RKO (cell line): Measurements from ENCODE around the gene KIF2A.

ENCODE experiments used
- DNase-seq: peaks from one replicate; pipeline ENCODE4 v3.0.0-alpha.2; 2016; ENCODE audit warnings: low spot score

The KIF2A gene

GRCh38 chr5:62385131-62385530 is 79.1 kb downstream of the KIF2A start:
- DNase-seq: no peak

- DNase-seq: no peak
Observed at GRCh38 chr5:62385816-62386400, 79.9 kb downstream of the KIF2A start.

DNA sequence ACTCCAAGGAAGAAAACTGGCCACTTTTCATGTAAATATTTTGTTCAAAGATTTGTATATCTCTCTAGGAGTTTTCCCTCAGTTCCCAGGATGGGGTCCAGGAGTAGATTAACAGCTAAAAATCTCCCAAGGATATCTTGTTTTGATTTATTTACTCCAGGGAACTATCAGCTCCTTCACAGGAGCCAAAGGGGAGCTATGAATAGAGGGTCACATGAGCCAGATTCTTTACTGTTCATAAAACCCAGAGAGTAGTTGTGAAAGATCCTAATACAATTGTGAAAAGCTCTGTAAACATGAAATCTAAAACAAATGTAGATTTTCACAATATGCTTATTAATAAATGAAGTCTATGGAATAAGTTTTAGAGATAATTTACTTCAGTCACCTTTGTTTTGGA is 80.8 kb downstream of the KIF2A start:
- no peak for DNase-seq

DNA sequence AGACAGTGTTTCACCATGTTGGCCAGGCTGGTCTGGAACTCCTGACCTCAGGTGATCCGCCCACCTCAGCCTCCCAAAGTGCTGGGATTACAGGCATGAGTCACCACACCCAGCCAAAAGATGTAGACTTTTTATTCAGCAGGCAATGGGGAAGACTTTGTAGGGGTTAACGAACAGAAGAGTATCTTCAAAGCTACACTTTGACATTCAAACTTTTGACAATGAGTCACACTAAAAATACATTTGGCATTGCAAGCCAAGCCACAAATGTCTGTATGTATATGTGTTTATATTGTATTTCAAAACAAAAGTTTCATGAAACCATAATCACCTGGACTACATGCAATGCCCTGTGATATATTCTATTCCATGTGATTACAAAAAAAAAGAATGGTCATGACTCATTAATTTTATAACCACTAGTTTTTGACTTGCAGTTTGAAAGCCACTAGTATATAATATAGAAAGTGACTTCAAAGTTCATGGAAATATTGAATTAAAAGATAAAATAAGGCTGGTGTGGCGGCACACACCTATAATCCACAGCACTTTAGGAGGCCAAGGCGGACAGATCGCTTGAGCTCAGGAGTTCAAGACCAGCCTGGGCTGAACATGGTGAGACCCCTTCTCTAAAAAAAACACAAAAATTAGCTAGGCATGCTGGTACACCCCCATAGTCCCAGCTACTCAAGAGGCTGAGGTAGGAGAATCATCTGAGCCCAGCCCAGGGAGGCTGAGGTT is 89.4 kb downstream of the KIF2A start:
- no peak for DNase-seq

DNA sequence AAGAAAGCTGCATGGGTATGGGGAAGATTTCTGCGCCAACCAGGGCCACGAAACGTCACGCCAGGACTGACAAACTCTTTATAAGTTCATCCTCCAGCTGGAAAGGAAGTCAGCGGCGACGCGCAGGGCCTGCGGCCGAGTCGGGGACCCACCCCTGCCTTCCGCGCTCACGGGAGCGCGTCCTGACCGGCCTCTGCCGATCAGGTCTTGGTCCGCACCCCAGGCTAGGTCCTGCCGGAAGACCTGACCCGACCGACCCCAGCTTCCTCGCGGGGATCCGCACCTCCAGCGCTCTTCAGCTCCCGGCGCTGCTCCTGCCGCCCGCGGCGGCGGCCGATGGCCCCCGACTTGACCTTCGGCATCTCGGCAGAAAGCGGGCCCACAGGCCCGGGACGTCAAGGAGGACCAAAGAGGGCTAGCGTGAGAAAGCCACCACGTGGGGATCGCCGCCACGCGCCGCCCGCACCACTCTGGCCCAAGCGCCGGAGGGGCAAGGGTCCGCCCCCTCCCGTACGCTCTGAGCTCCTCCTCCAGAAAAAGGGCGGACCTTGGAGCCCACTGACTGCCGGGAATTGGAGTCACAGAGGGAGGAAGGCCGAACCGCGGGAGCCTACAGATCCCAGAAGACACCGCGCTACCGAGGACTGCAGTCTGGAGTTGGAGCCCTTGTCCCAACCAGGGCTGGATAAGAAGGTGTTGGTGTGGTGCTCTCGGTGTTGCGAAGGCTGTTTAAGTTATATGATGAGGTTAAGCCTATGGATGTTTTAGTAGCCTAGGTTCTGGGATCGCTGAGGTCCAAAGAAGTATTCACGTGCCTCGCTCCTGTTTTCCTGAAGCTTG is 97.6 kb downstream of the KIF2A start, which contains the start of gene DIMT1:
Gene DIMT1 (minus strand): TSS at position 495 of the 840 bp plus-strand sequence. CDS start 133 bp downstream, at position 362.
- peak; percentile 98 for DNase-seq

DNA sequence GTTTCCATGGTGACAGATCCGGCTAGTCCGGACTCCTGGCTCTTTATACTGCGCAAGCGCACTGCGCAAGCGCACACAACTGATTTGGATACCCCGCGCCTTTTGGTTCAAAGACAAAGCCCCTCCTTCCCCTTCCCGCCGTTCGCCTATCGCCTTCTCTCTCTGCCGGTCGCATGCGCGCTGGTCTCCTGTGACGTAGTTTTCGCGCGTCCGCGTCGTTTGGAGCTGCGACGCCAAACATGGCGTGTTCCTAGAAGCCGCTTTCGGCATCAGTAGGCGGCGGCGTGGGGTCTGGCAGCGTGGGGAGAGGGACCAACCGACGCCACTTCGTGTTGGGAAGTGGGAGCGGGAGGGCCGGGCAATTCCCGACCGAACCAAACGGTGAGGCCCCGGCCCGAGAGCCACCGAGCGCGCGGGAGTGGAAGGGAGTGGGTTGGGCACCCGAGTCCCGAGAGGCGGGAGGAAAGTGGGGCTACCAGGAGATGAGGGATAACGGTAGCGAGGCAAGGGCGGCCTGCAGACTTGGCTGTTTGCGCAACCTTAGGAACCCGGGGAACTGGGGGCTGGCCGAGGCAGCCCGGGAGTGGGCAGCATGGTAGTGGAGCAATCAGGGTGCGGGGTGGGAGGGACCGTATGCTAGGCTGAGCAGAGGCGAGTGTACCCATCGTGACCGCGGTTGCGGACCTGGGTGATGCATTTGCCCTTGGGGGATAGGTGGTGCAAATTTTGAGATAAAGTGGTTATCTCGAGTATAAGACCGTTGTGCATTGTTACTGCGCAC is 106.7 kb downstream of the KIF2A start, which contains the start of gene IPO11:
Gene IPO11 (plus strand): TSS at position 215 of the 781 bp plus-strand sequence. CDS start 24,517 bp downstream, outside the sequence.
- DNase-seq: peak; percentile 99

GRCh38 chr5:62413711-62414110 is 107.7 kb downstream of the KIF2A start:
- DNase-seq: peak; percentile 39

DNA sequence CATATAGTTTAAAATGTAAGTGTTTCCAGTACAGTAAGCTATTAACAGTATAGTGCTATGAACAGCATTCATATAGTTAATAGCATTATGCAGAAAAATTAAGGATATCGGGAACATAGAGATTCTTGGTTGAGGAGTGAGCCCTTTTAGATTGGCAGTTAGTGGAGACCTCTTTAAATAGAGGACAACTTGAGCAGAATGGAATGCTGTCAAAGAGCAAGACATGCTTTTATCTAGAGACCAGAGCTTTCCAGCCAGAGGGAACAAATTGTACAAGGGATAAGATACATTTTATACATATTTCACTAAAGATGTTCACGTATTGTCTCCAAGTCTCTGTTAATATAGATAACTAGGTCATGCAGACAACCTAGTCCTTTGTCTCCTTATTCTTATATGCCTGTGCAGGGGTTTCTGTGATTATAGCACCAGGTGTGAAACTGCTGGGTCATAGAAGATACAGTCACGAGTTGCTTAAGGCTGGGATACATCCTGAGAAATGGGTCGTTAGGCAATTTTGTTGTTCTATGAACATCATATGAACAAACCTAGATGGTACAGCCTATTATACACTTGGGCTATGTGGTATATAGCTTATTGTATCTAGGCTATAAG is 112.6 kb downstream of the KIF2A start:
- no peak for DNase-seq

- DNase-seq: no peak
Observed at GRCh38 chr5:62419609-62420008, 113.6 kb downstream of the KIF2A start.

- no peak for DNase-seq
Observed at GRCh38 chr5:62421414-62421813, 115.4 kb downstream of the KIF2A start.

DNA sequence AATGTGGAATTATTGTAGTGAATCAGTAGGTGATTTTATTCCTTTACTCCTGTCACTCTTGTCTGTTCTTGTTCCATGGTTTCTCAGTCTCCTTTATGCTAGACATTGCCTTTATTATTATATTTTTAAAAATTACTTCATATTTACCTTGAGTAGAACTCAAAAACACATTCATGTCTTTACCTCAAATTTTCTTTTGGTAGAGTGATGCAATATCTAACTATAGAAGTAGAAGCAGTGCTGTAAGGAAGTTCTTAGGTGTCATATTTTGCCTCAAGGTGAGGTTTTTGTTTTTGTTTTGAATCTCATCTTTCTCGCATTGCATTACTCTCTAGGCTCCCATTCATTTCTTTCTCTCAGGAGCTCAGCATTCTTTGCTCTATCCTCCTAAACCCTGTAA is 118.8 kb downstream of the KIF2A start:
- DNase-seq: no peak

DNA sequence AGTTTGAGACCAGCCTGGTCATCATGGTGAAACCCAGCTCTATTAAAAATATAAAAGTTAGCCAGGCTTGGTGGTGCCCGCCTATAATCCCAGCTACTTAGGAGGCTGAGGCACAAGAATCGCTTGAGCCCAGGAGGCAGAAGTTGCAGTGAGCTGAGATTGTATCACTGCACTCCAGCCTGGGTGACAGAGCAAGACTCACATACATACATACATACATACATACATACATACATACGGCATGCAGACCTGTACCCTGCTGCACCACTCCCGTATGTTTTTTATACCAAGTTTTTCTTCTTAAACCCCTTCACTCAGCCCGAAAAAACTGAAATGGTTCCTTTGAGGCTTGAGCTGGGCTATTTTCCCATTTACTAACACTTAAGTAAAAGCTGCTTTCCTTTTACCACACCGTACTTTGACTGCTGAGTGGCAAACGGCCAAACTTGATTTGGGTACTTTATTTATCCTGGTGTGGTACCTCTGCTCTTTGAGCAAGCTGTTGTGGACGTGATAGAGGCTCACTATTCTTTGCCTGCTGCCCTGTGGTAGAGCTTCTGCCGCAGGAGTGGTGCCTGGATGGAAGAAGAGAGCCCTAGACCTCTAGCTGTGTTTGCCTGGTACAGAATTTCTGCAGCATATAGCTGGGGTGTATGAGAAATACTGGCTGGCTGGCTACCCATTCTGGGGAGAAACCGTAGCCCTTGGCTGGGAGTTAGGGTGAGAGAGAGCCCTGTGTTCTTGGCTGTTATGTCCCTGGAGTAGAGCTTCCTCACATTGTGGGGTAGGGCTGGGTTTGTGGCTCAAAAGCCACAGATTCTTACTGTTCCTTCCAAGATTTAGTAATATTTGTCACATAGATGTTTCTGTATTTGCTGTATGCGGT is 126.0 kb downstream of the KIF2A start:
- DNase-seq: no peak

DNA sequence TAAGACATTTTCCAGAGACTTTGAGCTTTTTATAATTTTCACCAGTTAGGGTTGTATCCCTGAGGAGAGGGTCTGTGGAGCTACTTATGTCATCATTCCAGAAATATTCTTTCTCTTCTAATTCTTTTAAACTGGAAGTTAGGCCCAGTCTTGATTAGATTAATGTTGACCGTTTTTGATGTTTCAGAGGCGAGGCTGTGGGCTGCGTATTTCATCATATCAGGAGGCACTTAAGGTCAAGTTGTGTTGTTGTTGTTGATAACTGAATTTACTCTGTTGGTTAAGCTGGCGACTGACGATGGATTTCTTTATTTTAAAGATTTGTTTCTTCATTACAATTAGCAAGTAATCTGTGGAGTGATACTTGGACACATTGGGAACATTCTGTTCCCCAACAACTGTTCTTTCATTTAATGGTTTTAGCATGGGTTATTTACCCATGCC is 126.6 kb downstream of the KIF2A start:
- DNase-seq: no peak
